GM21825 (cell line): ENCODE data around the gene DCHS2.
"Not testable (repeated sequence)": the region's sequence is repeated elsewhere in the genome, so short reads cannot be mapped to it uniquely, and the experiment has no call there.

Experiments used
- ATAC-seq: cut with Tn5 transposase; IDR thresholded peaks from one replicate; pipeline ENCODE4 v1.9.1; 2021; ENCODE audit warnings: mild to moderate bottlenecking, moderate library complexity; ENCODE audit not compliant: unreplicated experiment

Gene DCHS2

DNA sequence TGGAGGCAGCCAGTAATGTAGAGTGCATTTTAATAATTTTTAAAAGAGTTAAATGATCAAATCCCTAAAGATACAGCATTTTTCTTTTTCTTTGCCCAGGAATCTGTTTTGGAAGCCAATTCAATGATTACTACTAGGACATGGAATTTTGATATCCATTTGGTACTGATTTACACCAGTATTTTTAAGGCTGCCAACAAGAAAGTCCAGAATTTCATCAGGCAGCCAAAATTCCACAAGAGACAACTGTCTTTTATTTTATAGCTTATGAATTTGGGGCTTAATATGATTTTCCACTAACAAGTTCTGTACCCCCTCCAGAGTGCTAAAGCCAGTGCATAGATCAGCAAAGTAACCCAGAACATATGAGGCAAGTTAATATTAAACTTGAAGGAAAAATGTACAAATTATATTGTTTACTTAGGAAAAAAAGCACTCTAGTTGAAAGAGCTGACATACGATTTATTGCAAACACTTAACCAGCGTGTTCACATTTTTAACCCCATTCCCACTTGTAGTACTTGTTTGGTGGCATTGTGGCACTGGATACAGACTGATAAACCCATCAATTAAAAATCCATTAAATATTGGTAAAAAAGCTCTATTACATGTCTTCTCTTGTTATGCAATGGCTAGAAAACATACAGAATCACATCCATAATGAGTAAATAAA lies 259.7 kb downstream of the DCHS2 start:
- no peak for ATAC-seq

DNA sequence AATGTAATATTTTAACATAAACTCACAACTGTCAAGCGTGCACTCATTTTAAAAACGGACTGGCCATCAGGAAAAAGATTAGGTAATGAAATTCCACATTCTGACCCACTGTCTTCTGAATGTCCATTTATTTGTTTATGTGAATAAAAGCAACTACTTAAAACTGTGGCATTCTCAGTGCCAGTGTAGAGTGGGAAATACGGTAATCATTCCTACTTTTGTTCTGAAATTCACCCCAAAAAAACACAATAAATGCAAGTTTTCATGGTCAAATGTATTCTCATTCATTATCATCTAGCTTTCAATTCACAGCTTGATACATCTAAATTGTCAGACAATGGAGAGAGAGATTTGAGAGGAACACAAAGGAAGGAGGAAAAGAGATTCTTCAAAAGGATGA lies 260.9 kb downstream of the DCHS2 start:
- no peak for ATAC-seq

DNA sequence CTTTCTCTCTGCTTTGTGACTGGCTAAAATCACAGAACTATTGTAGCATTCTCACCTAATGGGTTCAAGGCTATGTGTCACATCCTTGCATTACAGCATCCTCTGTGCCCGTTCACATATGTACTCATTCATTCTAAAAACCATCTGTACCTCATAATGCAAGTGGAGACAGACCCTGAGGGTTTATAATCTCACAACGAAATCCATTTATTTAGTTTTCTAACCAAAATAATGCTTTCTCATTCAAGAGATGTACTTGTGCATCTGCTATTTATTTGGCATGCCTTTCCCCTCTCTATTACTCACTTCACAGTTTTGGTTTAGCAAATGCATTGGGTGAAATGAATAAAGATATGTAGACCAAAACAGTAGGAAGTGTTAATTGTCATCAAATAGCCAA lies 261.5 kb downstream of the DCHS2 start:
- ATAC-seq: no peak

DNA sequence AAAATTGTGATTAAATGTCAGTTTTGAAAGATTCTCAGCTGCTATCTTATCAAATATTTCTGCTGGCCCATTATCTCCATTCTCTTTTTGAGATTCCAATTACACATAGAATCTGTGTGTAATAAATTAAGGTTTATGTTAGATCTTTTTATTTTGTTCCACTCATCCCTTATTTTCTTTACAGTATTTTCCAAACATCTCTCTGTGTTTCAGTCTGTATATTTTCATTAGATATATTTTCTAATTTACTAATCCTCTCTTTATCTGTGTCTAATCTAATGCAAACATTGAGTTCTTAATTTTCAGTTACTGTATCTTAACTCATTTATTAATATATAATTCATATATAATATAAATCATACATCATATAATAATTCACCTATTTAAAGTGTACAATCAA lies 268.7 kb downstream of the DCHS2 start:
- ATAC-seq: no peak

DNA sequence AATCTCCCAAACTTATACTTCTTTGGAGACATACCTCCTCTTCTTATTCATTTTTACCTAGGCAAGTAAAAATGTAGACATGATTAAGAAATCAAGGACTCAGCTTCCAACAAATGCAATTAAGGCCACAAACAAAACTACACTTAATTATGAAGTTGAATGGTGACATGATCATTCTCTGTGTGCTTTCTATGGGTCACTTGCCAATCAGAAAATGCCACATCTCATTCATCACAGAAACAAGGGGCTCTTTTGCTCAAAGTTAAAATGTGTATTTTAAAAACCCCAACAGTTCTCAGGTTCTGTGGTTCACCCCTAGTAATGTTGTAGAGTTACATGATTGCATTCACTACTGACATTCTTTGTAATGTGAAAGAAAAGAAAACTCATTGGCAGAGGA lies 273.5 kb downstream of the DCHS2 start:
- ATAC-seq: no peak

DNA sequence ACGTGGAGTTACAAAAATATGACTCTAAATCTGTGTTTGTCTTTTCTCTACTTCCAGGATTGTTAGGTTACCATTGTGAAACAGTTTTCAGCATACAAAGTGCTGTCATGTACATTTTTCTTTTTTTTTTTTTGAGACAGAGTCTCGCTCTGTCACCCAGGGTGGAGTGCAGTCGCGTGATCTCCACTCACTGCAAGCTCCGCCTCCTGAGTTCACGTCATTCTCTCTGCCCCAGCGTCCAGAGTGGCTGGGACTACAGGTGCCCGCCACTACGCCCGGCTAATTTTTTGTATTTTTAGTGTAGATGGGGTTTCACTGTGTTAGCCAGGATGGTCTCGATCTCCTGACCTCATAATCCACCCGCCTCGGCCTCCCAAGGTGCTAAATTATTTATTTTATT lies 274.2 kb downstream of the DCHS2 start:
- ATAC-seq: not testable (repeated sequence)

DNA sequence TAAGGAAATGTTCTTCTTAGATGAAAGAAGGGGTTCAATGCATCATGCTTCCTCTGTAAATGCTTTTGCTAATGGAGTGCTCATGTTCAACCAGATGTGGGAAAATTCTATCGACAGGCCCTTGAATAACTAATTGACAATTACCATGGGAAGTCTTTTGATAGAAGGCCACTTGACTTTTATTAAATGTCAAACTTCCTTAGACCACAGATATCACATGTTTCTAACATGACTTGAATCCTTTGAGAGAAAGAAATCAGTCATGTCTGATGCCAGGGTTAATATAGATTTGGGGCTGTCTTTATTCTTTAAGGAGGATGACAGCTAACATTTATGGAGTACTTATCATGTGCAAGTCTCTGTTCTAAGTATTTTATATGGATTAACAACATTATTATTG lies 280.1 kb downstream of the DCHS2 start:
- no peak for ATAC-seq

DNA sequence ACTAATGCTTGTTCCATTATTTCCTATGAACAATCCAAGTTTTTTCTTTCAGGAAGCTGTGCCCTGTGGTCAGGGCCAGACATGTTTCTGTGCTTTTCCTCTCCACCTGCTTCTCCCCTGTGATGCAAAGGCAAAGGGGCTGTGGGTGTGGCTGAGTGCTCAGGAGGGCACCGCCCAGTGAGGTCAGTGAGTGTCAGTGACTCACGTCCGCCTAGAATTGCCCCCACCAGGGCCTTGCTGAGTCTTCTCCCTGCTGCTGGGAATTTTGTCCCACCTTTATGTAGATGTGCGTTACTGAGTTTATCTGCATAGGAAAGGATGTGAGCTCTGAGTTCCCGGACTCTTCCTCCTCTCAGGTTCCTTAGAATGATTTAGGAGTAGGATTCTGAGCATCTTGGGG lies 283.2 kb downstream of the DCHS2 start:
- ATAC-seq: no peak

DNA sequence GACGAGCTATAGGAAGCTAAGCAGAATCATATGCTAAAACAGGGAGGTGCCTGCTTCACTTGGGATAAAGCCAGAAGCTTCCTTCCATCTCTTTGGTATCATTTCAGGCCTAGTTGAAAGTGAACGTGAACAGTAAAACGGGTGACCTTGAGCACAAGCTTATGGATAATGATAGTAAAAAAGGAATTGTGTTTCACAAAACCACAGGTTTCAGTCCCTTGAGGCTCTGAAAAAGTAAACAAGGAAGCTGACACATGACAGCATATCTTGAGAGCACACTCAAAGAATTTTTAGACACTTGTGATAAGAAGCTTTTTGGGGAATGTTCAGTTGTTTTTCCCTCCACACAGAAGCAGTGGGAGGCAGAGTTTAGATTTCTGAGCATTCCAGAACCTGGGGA lies 286.1 kb downstream of the DCHS2 start:
- no peak for ATAC-seq

DNA sequence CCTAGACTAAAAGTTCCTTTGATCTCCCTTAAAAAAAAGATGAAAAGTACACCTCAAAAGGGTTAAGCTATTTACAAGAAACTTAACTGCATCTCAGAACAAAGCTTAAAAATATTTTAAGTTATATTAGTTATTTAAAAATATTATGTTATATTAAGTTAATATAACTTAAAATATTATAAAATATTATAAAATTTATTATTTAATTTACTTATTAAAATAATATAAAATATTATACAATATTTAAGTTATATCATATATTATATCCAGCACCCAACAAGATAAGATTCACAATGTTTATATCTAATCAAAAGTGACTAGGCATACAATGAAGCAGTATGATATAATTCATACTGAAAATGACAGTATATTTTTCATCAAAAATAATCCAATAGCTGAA lies 296.9 kb downstream of the DCHS2 start:
- no peak for ATAC-seq

DNA sequence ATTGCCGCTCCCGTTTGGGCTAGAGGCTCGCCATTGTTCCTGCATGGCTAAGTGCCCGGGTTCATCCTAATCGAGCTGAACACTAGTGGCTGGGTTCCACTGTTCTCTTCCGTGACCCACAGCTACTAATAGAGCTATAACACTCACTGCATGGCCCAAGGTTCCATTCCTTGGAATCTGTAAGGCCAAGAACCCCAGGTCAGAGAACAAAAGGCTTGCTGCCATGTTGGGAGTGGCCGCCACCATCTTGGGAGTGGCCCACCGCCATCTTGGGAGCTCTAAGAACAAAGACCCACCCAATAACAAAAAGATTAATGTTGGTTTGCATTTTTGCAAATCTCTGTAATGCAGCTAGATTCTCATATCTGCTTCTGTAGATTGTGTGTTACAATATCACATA lies 299.0 kb downstream of the DCHS2 start:
- ATAC-seq: no peak

DNA sequence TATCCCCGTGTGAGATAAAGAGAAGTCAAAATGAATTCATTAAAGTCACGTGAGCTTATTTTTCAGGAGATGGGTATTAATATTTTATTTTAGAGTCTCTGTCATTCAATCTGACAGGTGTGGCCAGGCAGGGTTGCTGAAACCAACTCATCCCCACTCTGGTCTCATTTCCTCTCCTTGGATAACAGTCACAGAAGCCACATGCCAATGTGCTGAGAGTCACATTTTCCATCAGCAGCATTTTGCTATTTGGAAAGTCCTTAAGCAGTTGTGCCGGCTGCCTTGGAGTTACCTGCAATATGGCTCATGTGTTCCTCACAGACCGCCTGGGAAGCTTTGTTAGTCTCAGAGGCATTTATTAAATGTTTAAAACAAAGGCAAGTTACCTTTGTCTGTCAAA lies 302.3 kb downstream of the DCHS2 start:
- ATAC-seq: no peak

DNA sequence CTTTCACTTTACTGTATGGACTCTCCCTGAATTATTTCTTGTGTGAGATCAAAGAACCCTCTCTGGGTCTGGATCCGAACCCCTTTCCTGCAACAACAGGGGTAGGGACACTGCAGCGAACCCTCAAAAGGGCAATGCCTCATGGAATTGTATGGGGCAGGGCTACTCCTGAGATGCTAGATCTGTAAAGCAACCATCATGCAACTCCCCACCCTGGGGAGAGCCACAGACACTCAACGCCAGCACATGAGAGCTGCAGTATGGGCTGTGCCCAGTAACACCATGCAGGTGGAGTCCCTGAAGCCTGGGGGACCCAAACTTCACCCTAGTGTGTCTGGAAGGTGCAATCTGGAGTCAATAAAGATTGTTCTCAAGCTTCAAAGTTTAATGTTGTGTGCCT lies 304.7 kb downstream of the DCHS2 start:
- ATAC-seq: no peak

DNA sequence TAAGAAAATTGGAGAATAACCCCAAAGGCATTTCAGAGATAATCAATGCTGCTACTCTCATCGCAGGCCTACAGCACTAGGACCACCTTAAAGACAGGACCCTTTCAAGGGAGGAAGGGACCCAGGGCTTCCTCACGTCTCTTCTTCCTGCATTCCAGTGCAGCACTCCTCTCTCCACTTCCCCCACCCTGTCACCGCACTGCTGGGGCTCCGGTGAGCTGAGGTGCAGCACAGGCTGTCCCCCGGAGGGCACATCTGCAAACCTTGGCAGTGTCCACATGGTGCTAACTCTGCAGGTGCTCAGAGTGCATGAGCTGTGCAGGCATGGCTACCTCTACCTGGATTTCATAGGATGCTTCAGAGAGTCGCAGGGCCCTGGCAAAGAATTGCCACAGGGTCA lies 305.6 kb downstream of the DCHS2 start:
- ATAC-seq: no peak

DNA sequence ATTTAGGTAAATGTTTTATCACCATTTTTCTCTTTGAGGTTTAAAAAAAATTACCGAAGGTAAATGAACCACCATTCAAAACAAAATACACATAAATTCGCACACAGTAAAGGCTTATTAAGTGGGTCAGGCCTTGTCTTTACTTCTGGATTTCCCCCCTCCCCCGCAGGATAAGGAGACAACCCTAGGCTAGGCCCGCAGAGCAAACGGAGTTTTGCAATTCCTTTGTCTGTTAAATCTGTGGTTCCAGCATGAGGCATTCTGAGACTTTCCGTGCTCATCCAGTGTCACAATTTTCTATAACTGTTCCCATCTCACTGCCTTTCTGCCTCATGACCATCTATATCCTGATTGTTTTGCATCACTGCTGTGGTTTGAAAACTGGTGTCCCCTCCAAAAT lies 307.4 kb downstream of the DCHS2 start:
- no peak for ATAC-seq

DNA sequence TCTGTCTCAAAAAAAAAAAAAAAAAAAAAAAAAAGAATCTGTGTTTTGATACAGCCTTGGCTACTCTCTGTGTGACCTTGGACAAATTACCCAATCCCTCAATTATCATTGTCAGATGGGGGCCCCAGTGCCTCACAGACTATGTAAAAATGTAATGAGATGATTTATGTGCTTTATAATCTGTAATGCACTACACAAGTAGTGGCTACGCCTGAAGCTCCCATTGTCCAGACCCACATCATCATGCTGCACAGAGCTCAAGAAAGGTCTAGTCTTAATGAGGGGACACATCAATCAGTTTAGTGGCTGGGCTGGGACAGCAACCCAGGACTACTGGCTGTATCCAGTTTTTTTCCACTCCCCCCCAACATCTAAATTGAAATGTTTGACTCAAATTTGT lies 308.3 kb downstream of the DCHS2 start:
- ATAC-seq: no peak
